Keratinocyte (primary cell): Measurements from ENCODE around the gene KLC1. TPM values are rescaled to one million over a fixed set of nuclear protein-coding genes. Genes with fewer than 3 reads are reported as not detected.

Source experiments
- DNase-seq: peaks from one replicate; pipeline ENCODE4 v3.0.0-alpha.2; 2011; ENCODE audit warnings: low read depth, missing footprints, low spot score
- FAIRE-seq: peaks from 2 replicates; lab custom pipeline; 2011; peaks lifted over from hg19 to GRCh38; lab: Jason Lieb, UNC
- H2AFZ ChIP-seq: 2 replicates; pipeline ENCODE4 v1.6.0; 2012; ENCODE audit warnings: low read length, control low read depth, inconsistent platforms; ENCODE audit not compliant: control insufficient read depth
- H3K27ac ChIP-seq: 2 replicates; pipeline ENCODE4 v1.5.1; 2011; ENCODE audit warnings: low read length; ENCODE audit not compliant: control insufficient read depth, insufficient read depth
- H3K27me3 ChIP-seq: 3 replicates; pipeline ENCODE4 v1.6.0; 2011; ENCODE audit warnings: low read length; ENCODE audit not compliant: control insufficient read depth, insufficient read depth; ENCODE audit errors: extremely low read depth
- H3K36me3 ChIP-seq, 2 experiments: 2 replicates in 1 of 2; 3 replicates in 1 of 2; pipeline ENCODE4 v1.5.1; 2011; ENCODE audit warnings: low read length in 2 of 2, mild to moderate bottlenecking in 1 of 2; ENCODE audit not compliant: control insufficient read depth in 2 of 2, insufficient read depth in 2 of 2; ENCODE audit errors: extremely low read depth in 1 of 2
- H3K4me1 ChIP-seq: 3 replicates; pipeline ENCODE4 v1.5.1; 2011; ENCODE audit warnings: low read length; ENCODE audit not compliant: control insufficient read depth, insufficient read depth; ENCODE audit errors: extremely low read depth
- H3K4me2 ChIP-seq: 3 replicates; pipeline ENCODE4 v1.6.0; 2011; ENCODE audit warnings: low read depth, low read length; ENCODE audit not compliant: control insufficient read depth, insufficient read depth; ENCODE audit errors: extremely low read depth
- H3K4me3 ChIP-seq, 3 experiments: fragments of 200-600 bp in 1 of 3; sonication (generic) in 1 of 3; 2 replicates in 2 of 3; 3 replicates in 1 of 3; pipeline ENCODE4 v1.5.1; 2011 to 2016; ENCODE audit warnings: low read length in 3 of 3, mild to moderate bottlenecking in 3 of 3, control low read depth in 2 of 3, inconsistent platforms in 1 of 3, low read depth in 1 of 3, mixed read lengths in 1 of 3, mixed run types in 1 of 3, moderate library complexity in 1 of 3; ENCODE audit not compliant: control insufficient read depth in 2 of 3, insufficient read depth in 2 of 3; ENCODE audit errors: extremely low read depth in 1 of 3
- H3K79me2 ChIP-seq: 2 replicates; pipeline ENCODE4 v1.6.0; 2012; ENCODE audit warnings: low read length; ENCODE audit not compliant: control insufficient read depth, insufficient read depth
- H3K9ac ChIP-seq: 3 replicates; pipeline ENCODE4 v1.6.0; 2011; ENCODE audit warnings: low read length; ENCODE audit not compliant: control insufficient read depth, insufficient read depth; ENCODE audit errors: extremely low read depth
- H3K9me1 ChIP-seq: 3 replicates; pipeline ENCODE4 v1.6.0; 2011; ENCODE audit warnings: low read length; ENCODE audit not compliant: control insufficient read depth, insufficient read depth; ENCODE audit errors: extremely low read depth
- H3K9me3 ChIP-seq: 2 replicates; pipeline ENCODE4 v1.5.1; 2012; ENCODE audit warnings: low read depth, low read length; ENCODE audit not compliant: control insufficient read depth
- H4K20me1 ChIP-seq: 3 replicates; pipeline ENCODE4 v1.6.0; 2011; ENCODE audit warnings: low read length; ENCODE audit not compliant: control insufficient read depth, insufficient read depth; ENCODE audit errors: extremely low read depth
- EZH2 ChIP-seq: IDR thresholded peaks from one replicate; pipeline ENCODE4 v1.6.1; 2012; ENCODE audit warnings: inconsistent platforms, mild to moderate bottlenecking, low read length, moderate library complexity
- dilution Hi-C: fragments of 300-500 bp; cut with MboI; formaldehyde crosslinking; loops from one replicate; pipeline ENCODE4 v1.7.0; 2020; ENCODE audit warnings: low sequenced_read_pairs; ENCODE audit not compliant: extremely low pct_ligation_motif_present
- polyA plus RNA-seq, 5 experiments: library from polyadenylated mRNA; depleted of rRNA in 3 of 5; stranded (reverse) in 3 of 5; stranded (forward) in 1 of 5; unstranded in 1 of 5; fragments of >200 nt; gene quantifications; 1 replicate in 1 of 5; 2 replicates in 3 of 5; 3 replicates in 1 of 5; pipeline versions ENCODE4 v1.2.1 to v1.2.3, GENCODE V29; 2011 to 2012; ENCODE audit warnings: missing spikeins in 2 of 5, low read depth in 1 of 5, low replicate concordance in 1 of 5
- TF ChIP-seq, protein P1 (sequence below), 3 experiments: IDR thresholded peaks in 1 of 3; conservative IDR thresholded peaks in 1 of 3; optimal IDR thresholded peaks in 1 of 3; 2 replicates in 2 of 3; 3 replicates in 1 of 3; pipeline versions ENCODE3 to v1.5.1; 2011; ENCODE audit warnings: low read length in 3 of 3, mild to moderate bottlenecking in 3 of 3, moderate library complexity in 2 of 3, control low read depth in 1 of 3, inconsistent platforms in 1 of 3; ENCODE audit not compliant: insufficient read depth in 2 of 3; ENCODE audit errors: extremely low read depth in 1 of 3

Gene KLC1
- polyA plus RNA-seq, 1 donor (not counting 4 experiments of a cell fraction or from before 2014, with no cell fraction given) = 130 TPM

DNA sequence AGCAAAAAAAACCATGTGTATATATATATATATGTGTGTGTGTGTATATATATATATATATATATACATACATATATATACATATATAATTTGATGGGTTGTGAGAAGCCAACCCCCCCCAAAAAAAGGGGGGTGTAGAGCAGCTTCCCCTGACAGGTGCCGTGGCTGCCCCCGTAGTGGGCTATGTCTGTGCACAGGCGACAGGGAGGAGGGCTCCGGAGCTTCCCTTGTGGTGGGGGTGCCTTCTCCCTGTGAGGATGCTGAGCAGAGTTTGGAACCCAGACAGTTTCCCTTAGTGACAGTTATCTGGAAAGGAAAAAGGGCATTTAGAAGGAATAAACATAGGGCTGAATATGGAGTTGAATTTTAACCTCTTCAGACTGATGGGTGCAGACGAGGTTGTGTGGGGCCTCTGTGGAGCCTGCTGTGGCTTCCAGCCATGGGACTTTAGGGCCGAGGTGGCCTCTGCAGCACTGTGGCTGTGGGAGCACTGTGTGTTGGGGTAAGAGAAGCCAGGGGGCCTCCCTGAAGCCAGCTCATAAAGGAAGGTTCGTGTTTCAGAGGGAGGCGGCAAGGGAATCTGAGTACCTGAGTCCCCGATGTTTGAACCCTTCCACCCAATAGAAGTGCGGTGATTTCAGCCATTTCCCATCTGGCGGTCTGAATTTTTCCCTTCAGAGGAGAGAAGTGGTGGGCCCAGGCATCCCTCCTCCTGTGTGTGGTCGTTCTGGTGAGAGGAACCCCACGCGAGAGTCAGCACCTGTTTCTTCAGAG, 66.5 kb downstream of the KLC1 start:
- Histone ChIP-seq H3K9ac (no peak overlapping the region), H2AFZ (no peak overlapping the region), H3K4me3 (no peak overlapping the region), H4K20me1 (peaks cover 28% of the 10 kb centered on the region), H3K4me1 (peaks cover 27% of the 10 kb centered on the region), H3K27ac (no peak overlapping the region), H3K4me2 (no peak overlapping the region), H3K9me1 (no peaks in the 10 kb centered on the region), H3K79me2 (peaks cover 13% of the 10 kb centered on the region), H3K9me3 (no peaks in the 10 kb centered on the region), H3K27me3 (no peaks in the 10 kb centered on the region), H3K36me3 (peaks cover 31 to 40% of the 10 kb centered on the region in 2 experiments)
- FAIRE-seq = no peak
- dilution Hi-C loops = no loop called here
- DNase-seq = no peak
- no peak for TF ChIP-seq EZH2
- TF ChIP-seq, protein P1, sequence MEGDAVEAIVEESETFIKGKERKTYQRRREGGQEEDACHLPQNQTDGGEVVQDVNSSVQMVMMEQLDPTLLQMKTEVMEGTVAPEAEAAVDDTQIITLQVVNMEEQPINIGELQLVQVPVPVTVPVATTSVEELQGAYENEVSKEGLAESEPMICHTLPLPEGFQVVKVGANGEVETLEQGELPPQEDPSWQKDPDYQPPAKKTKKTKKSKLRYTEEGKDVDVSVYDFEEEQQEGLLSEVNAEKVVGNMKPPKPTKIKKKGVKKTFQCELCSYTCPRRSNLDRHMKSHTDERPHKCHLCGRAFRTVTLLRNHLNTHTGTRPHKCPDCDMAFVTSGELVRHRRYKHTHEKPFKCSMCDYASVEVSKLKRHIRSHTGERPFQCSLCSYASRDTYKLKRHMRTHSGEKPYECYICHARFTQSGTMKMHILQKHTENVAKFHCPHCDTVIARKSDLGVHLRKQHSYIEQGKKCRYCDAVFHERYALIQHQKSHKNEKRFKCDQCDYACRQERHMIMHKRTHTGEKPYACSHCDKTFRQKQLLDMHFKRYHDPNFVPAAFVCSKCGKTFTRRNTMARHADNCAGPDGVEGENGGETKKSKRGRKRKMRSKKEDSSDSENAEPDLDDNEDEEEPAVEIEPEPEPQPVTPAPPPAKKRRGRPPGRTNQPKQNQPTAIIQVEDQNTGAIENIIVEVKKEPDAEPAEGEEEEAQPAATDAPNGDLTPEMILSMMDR (optimal IDR thresholded peaks at IDR 0.05 in 1 of 3, IDR thresholded peaks at IDR 0.05 in 1 of 3, conservative IDR thresholded peaks at IDR 0.05 in 1 of 3; ENCODE audit: extremely low read depth in 1 of 3, insufficient read depth in 2 of 3, low read length in 3 of 3) = no peak

DNA sequence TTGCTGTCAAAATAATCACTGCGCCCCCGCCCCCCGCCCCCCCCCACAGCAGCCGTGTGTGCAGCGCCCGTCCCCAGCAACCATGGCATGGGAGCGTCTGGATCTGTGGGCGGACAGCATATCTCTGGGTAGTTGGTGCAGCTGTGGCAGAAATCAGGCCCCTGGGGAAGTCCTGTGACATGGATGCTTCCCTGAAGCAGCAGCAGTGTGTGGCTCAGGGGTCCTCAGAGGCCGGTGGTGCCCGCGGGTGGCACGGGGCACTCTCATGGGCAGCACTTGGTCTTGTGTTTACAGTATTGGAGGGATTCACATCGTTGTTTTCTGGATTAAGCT, 67.0 kb downstream of the KLC1 start:
- dilution Hi-C loops = no loop called here
- Histone ChIP-seq H3K79me2 (peaks cover 13% of the 10 kb centered on the region), H3K9ac (no peak overlapping the region), H3K36me3 (peaks cover 34 to 38% of the 10 kb centered on the region in 2 experiments), H4K20me1 (peaks cover 28% of the 10 kb centered on the region), H3K27ac (no peak overlapping the region), H3K9me1 (no peaks in the 10 kb centered on the region), H3K4me1 (peaks cover 27% of the 10 kb centered on the region), H3K9me3 (no peaks in the 10 kb centered on the region), H3K4me3 (no peak overlapping the region), H3K4me2 (no peak overlapping the region), H3K27me3 (no peaks in the 10 kb centered on the region), H2AFZ (no peak overlapping the region)
- DNase-seq = no peak
- FAIRE-seq = no peak
- no peak for TF ChIP-seq EZH2
- TF ChIP-seq, protein P1 (optimal IDR thresholded peaks at IDR 0.05 in 1 of 3, IDR thresholded peaks at IDR 0.05 in 1 of 3, conservative IDR thresholded peaks at IDR 0.05 in 1 of 3; ENCODE audit: extremely low read depth in 1 of 3, insufficient read depth in 2 of 3, low read length in 3 of 3) = no peak
